Prostate gland (tissue), 2 donors: ENCODE data around the gene VSTM2B. TPM values are rescaled to one million over a fixed set of nuclear protein-coding genes. Genes with fewer than 3 reads are reported as not detected.

Experiments used
- DNase-seq: peaks from one replicate; pipeline ENCODE4 v3.0.0-alpha.2; 2019; ENCODE audit warnings: low spot score
- H3K27ac ChIP-seq, 2 donors: fragments of 200-600 bp; sonication (generic); 2 replicates each; pipeline ENCODE4 v1.5.1; 2017 to 2019
- H3K27me3 ChIP-seq: fragments of 200-600 bp; sonication (generic); replicated peaks from 2 replicates; pipeline ENCODE4 v1.5.1; 2019; ENCODE audit not compliant: insufficient read depth
- H3K36me3 ChIP-seq, 2 donors: fragments of 200-600 bp; sonication (generic); 1 replicate in 1 of 2; 2 replicates in 1 of 2; pipeline versions ENCODE4 v1.5.1 to v1.8.1; 2017 to 2019
- H3K4me1 ChIP-seq: fragments of 200-600 bp; sonication (generic); replicated peaks from 2 replicates; pipeline ENCODE4 v1.5.1; 2019
- H3K4me3 ChIP-seq, 2 donors: fragments of 200-600 bp; sonication (generic); 2 replicates each; pipeline ENCODE4 v1.5.1; 2017 to 2019
- H3K9me3 ChIP-seq: fragments of 200-600 bp; sonication (generic); 2 replicates; pipeline ENCODE4 v1.5.1; 2017
- CTCF ChIP-seq, 4 experiments: fragments of 200-600 bp in 2 of 4; fragments of 450-650 bp in 2 of 4; sonication (generic) in 2 of 4; IDR thresholded peaks; 1 replicate in 3 of 4; 2 replicates in 1 of 4; pipeline ENCODE4 v1.5.1; 2016 to 2019; ENCODE audit warnings: antibody characterized with exemption in 4 of 4, mild to moderate bottlenecking in 2 of 4, moderate library complexity in 2 of 4
- POLR2A ChIP-seq: fragments of 450-650 bp; IDR thresholded peaks from one replicate; pipeline ENCODE4 v1.6.1; 2016; ENCODE audit warnings: antibody characterized with exemption, mild to moderate bottlenecking
- POLR2AphosphoS5 ChIP-seq: sonication (generic); formaldehyde crosslinking; IDR thresholded peaks from one replicate; pipeline ENCODE4 v1.6.1; 2017; ENCODE audit warnings: antibody characterized with exemption
- WGBS: methylation state at CpG from one replicate; pipeline ENCODE4 v1.1.5; 2018; 5-methylcytosine and 5-hydroxymethylcytosine counted together
- intact Hi-C: fragments of 100-400 bp; cut with DNase I; formaldehyde crosslinking; loops from one replicate; pipeline ENCODE4 v1.14.2; 2022
- total RNA-seq, 2 donors: library from RNA; depleted of rRNA; stranded (reverse); fragments of >200 nt; gene quantifications; one replicate each; pipeline ENCODE4 v1.1.0, GENCODE V29; 2016

VSTM2B gene
- total RNA-seq, 2 donors from 2014 or later, result not detected

- Histone ChIP-seq H3K4me3 (no peak overlapping the region), H3K4me1 (peaks cover 7% of the 10 kb centered on the region), H3K36me3 (no peaks in the 10 kb centered on the region), H3K9me3 (no peaks in the 10 kb centered on the region), H3K27me3 (peaks cover 53% of the 10 kb centered on the region), H3K27ac (no peak overlapping the region)
- WGBS, result 22% methylated on average over 15 of the region's 15 CpGs
- DNase-seq, result no peak
- intact Hi-C loops, result no loop called here
- no peak for TF ChIP-seq POLR2AphosphoS5
- TF ChIP-seq CTCF (IDR thresholded peaks at IDR 0.05), result no peak
- TF ChIP-seq POLR2A, result no peak
These were observed 5.0 kb downstream of the VSTM2B start for GRCh38 chr19:29530540-29531457.

DNA sequence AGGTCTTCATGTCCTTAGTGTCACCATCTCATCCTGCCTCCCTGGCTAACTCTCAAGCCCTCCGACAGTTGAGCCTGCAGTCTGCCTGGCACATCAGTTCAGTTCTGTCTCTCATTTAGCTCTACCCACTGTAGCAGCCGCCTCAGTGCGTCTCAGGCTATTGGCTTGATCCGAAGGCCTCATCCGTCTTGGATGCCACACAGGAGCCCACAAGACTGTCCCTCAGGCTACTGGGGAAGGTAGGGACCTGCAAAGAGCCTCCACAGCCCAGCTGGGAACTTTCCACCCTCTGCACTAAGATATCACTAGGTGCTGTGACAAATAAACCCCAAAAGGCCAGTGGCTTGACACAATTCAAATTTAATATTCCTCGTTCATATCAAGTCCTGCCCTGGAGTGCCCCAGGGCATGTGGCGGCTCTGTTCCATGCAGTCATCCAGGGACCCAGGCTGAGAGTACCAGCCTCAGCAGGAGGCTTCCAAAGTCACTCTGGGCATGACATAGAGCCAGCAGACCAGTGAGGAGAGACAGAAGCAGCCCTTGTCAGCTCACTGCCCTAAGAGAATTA lies 5.7 kb downstream of the VSTM2B start:
- no peaks in the 10 kb centered on the region for H3K9me3 ChIP-seq
- TF ChIP-seq CTCF (IDR thresholded peaks at IDR 0.05), result no peak
- no peak for TF ChIP-seq POLR2AphosphoS5
- no peak for TF ChIP-seq POLR2A
- peaks cover 7% of the 10 kb centered on the region for H3K4me1 ChIP-seq
- H3K36me3 ChIP-seq, result no peaks in the 10 kb centered on the region
- intact Hi-C loops, result no loop called here
- DNase-seq, result no peak
- no peak overlapping the region for H3K4me3 ChIP-seq
- peaks cover 46% of the 10 kb centered on the region for H3K27me3 ChIP-seq
- H3K27ac ChIP-seq, result no peak overlapping the region
- WGBS, result 72% methylated on average over 7 of the region's 7 CpGs

GRCh38 chr19:29532097-29532496 lies 6.3 kb downstream of the VSTM2B start:
- DNase-seq, result no peak
- Histone ChIP-seq H3K27me3 (peaks cover 40% of the 10 kb centered on the region), H3K27ac (no peak overlapping the region), H3K4me1 (peaks cover 4% of the 10 kb centered on the region), H3K4me3 (no peak overlapping the region), H3K36me3 (no peaks in the 10 kb centered on the region), H3K9me3 (no peaks in the 10 kb centered on the region)
- intact Hi-C loops, result no loop called here
- no peak for TF ChIP-seq POLR2AphosphoS5
- 77% methylated on average over 8 of the region's 8 CpGs for WGBS

- Histone ChIP-seq H3K9me3 (no peaks in the 10 kb centered on the region), H3K4me1 (no peaks in the 10 kb centered on the region), H3K27me3 (peaks cover 33% of the 10 kb centered on the region), H3K36me3 (no peaks in the 10 kb centered on the region), H3K4me3 (no peak overlapping the region), H3K27ac (no peak overlapping the region)
- TF ChIP-seq CTCF (IDR thresholded peaks at IDR 0.05) (no peak), POLR2AphosphoS5 (no peak), POLR2A (no peak)
- no peak for DNase-seq
- intact Hi-C loops, result no loop called here
- WGBS, result 74% methylated on average over 3 of the region's 3 CpGs
These were observed 7.2 kb downstream of the VSTM2B start for GRCh38 chr19:29532956-29533355.

DNA sequence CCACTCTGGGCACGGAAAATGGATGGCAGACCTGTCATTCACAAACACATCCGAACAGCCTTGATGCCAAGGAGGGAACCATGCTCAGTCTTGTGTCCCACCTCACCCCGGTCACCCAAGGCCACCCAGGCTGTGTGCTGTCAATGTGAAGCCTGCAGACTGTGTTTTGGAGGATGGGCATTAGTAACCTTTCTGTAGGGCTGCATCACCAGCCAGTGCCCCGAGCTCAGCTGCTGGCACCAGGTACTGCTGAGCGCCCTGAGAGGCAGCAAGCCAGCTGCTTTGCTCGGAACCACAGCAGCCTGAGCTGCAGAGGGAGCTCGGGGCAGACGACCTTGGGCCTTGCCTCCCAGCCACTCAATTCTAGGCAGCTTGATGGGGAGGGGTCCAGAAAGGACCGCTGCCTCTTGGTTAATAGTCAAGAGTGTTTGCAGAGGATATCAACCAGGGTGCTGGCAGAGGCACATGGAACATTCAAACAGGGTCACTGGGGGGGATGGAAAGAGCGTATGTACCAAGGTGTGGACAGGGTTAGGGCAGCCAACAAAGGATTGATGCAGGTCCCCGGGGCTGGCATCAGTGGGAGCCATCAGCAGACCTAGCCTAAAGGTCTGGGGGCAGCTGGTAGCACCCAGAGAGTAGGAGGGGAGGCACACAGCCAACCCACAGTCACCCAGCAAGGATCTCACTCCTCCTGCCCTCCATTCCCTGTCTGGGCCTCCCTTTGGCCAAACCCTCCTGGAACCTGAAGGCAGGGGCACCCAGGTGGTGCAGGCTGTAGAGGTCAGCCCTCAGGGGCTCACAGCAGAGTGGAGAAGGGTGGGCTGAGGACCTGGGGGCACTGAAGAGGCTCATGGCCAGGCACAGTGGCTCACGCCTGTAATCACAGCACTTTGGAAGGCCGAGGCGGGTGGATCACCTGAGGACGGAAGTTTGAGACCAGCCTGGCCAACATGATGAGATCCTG lies 8.1 kb downstream of the VSTM2B start:
- 77% methylated on average over 15 of the region's 15 CpGs for WGBS
- TF ChIP-seq CTCF (IDR thresholded peaks at IDR 0.05) (no peak), POLR2AphosphoS5 (no peak), POLR2A (no peak)
- no peaks in the 10 kb centered on the region for H3K4me1 ChIP-seq
- H3K36me3 ChIP-seq, result no peaks in the 10 kb centered on the region
- H3K27ac ChIP-seq, result no peak overlapping the region
- peaks cover 24% of the 10 kb centered on the region for H3K27me3 ChIP-seq
- no peaks in the 10 kb centered on the region for H3K9me3 ChIP-seq
- H3K4me3 ChIP-seq, result no peak overlapping the region
- DNase-seq, result no peak
- intact Hi-C loops, result no loop called here
